ENCODE measurements around the gene BRPF1.
"Not testable (repeated sequence)": the region's sequence is repeated elsewhere in the genome, so short reads cannot be mapped to it uniquely, and the experiment has no call there.

BRPF1 gene

DNA sequence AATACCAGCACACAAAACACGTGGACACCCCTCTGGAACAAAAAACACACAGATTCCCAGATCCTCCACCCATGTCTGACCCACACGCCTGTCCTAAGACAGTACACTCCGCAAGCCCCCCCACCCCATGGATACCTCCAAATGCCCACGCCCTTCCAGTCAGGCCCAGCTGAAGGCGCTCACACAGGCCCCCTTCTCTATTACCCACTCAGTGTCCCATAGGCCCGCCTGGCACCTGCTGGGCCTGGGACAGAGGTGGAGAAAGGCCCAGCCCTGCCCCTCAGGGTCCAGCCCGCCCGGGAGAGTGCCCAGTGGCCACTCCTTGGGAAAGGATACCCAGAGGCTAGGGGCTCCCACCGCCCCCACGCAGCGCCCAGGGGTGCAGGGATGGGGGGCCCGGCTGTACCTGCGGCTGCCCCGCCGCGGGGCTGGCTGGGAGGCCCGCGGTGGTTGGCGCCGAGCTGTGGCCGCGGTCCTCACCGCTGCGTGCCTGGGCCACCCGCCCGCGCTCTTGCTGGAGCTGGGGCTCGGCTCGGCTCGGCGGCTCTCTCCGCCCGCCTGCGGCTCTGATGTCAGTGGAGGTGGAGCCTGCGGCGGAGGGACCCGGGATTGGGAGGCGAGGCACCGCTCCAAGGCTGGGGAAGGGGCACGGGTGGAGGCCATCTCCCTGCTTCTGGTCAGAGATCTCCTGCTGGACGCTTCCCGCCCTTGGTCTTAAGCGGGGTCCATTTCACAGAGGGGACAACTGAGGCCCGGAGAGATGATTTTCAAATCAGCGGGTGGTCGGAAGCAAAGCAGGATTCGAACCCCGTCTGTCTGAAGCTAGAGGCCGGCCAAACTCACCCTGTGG lies 38.1 kb downstream of the BRPF1 start, which contains the start of gene CAMK1:
CAMK1 (minus strand) TSS at position 522 of the 850 bp plus-strand sequence. CDS start 2,198 bp downstream, outside the sequence.
- DNase-seq = no peak

DNA sequence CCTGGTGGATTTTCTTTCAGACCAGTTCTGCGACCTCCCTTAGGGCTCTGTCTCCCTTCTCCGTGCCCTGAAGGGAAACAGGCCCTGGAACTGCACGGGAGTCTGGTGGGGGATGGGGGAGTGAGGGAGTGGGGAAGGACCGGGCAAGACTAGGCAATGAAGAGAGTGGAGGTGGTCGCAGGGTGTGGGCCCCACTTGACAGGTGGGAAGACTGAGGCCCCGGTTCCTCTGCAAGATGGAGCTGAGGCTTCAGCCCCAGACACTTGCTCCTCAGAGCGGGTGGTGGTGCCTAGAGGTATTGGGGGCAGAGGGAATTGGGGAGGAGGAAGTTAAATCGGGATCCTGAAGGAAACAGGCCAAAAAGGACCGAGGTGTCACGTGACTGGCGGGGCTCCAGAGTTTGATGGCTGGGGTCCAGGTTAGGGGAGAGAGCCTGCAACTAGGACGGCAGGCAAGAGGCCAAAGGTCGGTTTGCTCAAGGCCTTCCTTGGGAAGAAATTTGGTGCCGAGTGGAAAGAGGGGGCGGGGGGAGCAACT lies 38.8 kb downstream of the BRPF1 start:
- no peak for DNase-seq

DNA sequence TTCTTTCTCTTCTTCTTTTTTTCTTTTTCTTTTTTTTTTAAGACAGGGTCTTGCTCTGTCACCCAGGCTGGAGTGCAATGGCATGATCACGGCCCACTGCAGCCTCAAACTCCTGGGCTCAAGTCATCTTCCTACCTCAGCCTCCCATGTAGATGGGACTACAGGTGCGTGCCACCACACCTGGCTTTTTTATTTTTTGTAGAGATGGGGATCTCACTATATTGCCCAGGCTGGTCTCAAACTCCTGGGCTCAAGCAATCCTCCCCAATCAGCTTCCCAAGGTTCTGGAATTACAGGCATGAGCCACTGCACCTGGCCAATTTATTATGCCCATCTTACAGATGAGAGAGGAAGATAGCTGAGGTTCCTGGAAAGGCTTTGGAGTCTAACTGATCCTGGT lies 39.5 kb downstream of the BRPF1 start:
- not testable (repeated sequence) for DNase-seq

DNA sequence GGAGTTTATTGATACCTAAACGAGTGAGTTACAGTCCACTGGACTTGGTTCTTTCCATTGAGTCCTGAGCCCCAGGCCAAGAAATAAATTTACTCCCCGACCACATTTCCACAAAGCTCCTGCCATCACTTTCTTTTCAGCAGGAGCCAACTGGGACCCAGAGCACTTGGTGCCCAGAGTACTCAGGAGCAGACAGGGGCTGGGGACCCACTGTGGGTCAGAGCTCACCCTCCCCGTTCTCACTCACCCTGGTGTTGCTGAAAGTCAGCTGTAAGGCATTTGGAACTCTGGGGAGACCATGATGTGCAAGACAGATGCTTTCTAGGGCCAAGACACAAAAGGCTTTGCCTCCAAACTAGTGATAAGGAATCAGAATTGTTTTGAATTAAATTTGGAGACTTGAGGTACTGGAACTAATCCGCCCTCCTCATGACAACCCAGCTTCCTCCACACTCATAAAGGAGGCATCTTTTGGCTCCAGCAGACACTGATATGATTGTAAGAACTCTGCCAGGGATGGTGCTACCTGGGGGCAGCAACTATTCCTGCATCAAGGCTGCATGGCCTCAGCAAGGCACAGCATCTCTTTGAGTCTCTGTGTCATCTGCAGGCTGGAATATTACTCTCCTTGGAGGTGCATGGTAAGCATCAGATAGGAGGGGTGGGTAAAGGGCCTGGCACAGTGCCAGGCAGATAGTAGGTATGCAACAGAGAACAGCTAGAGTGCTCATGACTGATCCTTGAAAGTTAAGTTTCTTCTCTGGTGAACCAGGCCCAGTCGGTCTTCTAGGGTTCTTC lies 45.6 kb downstream of the BRPF1 start:
- no peak for DNase-seq

DNA sequence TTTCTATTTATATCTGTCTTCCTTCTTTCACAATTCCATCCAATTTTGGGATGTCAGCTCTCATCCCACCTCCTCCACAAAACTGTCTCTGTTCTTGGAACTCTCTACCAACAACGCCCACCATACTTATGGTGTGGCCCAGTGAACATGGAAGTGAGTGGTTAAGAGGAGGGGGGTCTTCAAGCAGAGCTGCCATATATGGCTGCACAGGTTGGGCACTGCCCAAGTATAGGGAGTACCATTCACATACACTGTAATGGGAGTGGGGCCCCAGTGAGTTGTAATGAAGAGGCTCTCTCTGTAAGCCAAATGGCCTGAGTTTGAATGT lies 46.1 kb downstream of the BRPF1 start:
- DNase-seq = no peak

DNA sequence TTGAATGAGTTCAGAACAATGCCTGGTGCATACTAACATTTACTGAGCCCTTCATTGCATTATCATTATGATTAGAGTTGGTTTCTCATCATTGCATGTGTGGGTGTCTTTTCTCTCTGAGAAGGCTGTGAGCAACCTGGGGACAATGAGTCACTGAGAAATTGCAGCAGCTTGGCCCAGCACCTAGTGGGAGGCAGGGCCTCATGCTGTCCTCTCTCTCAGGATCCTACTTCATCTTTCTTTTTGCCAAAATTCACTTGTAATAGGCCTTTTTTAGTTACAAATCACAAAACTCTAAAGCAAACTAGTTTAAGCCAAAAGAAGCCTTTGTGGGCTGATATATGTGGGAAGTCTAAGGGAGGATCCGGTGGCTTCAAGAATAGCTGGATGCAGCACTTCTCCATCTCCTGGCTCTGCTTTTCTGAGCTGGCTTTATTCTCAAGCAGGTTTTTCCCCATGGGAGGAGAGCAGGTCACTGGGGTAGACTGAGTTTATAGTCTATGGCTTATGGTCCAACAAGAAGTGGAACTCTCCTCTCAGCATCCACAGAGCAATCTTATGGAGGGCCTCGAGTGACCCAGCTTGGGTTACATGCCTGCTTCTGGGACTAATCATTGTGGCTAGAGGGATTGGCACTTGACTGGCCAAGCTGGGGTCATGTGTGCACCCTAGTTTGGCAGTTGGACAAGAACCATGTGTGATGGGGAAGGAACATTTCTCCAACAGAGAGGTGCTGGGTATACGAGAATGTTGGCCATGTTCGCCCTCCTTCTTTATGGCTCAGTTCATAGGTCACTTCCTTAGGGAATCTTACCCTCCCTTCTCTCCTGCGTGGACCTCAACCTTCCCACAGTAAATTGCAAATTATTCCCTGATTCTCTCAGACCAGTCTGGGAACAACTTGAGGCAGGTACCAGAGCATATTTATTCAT lies 46.9 kb downstream of the BRPF1 start:
- no peak for DNase-seq

DNA sequence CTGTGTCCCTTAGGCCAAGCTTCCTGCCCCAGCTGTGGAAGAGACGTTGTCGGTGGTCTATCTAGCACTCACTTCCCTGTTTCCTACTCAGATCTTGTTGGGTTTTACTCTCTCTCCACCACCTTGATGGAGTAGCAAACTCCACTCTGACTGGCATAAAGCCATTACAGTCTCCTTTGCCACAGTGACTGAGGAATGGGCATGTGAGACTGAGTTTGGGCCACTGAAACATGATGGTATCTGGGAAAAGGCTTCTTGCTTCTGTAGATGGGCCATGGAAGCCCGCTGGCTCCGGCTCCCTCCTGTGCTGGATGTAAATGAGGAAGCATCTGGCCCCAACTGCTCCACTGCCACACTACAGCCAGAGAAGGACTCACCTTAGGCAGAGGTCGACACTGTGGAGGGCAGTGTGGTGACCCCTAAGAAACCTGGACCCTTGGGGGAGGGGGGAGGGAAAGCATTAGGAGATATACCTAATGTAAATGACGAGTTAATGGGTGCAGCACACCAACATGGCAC lies 47.6 kb downstream of the BRPF1 start:
- DNase-seq = no peak

DNA sequence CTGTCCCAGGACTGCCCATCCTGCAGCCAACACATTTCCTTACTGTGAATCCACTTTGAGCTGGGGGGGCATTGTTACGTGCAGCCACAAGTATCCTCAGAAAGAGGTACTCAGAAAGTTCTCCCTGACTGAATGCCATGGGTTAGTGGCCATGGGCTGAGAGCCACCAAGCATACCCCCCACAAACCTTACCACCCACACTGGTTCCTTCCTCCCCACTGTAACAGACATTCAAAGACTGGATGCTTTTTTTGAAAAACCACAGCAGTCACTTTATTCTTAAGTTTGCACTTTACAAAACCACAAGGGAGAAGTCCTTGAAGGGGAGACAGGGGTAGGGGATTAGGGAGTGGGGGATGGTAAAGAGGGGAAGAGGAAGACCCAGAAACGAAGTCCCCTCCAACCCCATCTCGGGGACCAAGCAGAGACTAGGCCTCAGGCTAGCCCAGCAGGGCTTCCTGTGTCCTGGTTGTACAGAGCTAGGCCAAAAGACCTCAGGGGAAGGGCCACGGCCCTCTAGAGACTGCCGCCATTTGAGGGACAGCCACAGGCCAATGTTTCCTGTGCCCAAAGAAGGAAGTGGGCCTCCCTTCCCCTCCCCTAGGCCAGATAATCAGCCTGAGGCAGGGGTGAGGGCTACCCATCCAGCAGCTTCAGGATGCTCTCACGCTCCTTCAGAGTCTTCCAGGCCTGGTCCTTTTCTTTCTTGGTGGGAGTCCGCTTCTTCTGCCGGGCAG lies 48.4 kb downstream of the BRPF1 start:
- no peak for DNase-seq

DNA sequence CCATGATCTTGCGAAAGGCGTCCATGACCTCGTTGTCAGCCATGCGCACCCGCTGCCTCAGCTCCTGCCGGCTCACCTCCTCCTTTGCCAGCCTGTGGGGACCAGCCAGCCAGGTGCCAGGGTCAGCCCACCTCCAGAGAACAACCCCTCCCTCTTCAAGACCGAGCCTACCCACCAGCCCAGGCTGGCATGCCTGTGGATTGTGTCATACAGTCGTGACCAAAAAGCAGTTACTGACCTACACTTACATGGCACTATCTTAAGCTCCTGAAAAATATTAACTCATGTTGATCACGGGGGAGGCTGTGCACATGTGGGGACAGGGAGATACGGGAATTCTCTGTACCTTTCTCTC lies 48.9 kb downstream of the BRPF1 start:
- DNase-seq = no peak

DNA sequence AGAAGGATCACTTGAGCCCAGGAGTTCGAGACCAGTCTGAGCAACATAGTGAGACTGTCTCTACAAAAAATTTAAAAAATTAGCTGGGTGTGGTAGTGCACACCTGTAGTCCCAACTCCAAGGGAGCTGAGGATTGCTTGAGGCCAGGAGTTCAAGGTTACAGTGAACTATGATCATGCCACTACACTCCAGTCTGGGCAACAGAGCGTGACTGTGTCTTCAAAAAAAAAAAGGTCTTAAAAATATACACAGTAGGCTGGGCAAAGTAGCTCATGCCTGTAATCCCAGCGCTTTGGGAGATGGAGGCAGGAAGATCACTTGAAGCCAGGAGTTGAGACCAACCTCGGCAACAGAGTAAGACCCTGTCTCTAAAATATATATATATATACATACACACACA lies 49.4 kb downstream of the BRPF1 start:
- no peak for DNase-seq

DNA sequence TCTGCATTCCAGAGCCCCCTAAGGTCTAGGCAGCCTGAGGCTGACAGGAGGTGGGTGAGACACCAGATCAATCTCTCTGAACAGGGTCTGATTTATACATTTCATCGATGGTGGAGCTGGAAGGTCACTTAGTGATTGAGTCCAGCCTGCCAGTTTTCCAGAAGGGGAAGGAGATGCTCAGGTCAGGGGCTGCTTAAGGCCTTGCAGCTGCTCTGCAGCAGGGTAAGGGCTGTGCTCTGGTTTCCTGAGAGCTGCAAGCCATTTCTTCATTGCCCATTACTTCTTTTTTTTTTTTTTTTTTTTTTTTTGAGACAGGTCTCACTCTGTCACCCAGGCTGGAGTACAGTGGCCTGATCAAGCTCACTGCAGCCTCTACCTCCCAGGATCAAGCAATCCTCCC lies 50.0 kb downstream of the BRPF1 start:
- no peak for DNase-seq

DNA sequence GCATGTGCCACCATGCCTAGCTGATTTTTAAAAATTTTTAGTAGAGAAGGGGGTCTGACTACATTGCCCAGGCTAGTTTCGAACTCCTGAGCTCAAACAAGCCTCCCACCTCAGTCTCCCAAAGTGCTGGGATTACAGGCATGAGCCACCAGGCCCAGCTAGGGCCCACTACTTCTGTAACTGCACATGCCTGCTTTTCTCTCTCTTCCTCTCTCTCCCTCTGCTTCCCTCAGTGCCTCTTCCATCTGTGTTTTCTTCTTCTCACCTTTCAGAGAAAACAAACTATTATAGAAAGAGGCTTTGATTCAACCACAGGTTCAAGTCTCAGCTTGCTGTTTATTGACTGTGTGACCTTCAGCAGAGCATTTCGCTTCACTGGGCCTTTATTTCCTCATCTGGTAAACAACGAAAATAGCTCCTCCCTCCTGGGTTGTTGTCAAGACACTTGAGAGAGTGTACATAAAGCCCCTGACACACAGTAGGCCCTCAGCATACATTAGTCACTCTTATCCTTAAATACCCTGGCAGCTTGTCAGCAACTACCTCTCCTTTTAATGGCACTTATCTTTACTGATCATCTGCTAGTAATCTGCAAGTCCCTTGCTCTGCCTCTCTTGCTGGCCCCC lies 50.6 kb downstream of the BRPF1 start:
- DNase-seq = no peak

DNA sequence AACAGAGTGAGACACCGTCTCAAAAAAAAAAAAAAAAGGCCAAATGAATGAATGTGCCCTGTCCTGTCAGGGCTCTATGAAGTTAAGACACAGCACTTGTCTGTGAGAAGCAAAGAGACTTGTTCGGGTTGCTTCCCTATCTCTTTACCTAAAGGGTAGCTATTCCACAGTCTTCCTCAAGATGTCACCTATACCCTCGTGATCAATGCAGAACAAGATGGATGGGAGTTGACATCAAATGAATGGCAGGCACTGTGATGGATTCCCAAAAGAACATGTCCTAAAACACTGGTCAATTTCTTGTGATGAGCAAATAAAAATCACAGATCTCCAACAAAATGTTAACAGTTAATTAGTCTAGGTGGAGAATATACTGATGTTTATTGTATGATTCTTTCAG lies 51.2 kb downstream of the BRPF1 start:
- no peak for DNase-seq

DNA sequence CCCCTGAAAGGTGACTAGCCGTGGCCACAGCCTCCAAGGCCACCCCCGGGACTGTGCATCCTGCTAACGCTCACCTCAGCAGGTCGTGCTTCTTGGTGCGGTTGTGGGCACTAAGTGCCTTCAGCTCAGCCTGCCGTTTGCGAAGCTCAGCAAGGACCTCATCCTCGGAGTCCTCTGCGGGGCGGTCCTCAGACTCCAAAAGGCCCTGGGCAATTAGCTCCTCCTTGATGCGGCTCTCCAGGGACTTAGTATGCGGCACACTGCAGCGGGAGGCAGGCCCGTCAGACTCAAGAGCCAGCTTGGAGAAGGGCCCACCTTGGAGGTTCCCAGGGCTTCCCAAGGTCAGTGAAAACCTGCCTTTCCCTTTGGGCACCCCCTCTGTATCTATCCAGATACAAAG lies 52.4 kb downstream of the BRPF1 start:
- no peak for DNase-seq

DNA sequence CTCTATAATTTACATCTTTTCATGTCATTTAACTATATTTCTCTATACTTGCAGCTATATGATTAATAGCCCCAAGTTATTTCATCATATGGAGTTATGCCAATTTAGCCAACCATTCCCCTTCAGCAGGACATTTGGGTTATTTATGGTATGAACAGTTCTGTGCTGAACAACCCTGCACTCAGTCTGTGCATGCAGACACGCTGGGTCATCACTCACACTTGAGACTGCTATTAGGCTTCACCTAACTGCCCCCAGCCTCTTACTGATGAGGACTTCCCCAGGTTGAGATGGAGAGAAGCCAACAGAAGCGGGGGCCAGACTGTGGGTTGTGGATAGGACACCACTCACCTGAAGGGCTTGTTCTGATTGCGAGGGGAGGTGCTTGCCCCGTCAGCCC lies 53.4 kb downstream of the BRPF1 start:
- DNase-seq = no peak

DNA sequence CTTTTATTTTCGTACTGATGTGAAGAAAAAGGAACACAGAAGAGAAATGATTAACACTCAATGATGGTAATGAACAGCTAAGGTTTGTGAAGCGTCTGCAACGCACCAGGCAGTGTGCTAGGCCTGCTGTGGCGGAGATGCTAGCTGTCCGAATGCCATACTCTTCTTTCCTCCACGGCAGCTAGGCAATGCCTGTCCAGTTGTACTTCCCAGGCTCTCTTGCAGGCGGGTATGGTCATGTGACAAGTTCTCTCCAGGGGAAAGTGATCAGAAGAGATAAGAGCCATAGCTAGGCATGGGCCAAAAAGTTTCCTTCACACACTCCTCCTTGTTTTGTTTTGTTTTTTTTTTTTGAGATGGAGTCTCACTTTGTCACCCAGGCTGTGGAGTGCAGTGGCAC lies 54.1 kb downstream of the BRPF1 start:
- no peak for DNase-seq

DNA sequence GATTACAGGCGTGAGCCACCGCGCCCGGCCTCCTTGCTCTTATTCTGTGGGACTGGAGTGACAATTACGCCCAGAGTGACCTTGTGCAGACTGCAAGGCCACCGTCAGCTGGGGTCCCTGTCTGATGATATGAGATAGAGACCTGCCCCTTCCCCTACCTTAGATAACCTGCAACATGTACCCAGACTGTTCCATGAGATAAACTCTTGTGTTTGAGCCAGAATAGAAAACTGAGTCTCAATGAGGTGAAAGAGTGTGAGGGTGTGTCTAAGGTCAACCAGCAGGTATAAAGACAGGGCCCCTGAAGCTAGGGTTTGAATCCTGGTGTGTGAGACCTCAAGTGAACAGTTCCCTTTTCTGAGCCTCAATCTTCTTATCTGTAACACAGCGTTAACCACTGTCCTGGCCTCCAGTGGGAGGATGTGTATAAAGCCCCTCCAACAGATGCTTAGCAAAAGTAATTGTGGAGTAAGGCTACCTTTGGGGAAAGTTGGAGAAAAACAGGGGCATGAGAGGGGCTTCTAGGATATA lies 54.7 kb downstream of the BRPF1 start:
- DNase-seq = no peak

DNA sequence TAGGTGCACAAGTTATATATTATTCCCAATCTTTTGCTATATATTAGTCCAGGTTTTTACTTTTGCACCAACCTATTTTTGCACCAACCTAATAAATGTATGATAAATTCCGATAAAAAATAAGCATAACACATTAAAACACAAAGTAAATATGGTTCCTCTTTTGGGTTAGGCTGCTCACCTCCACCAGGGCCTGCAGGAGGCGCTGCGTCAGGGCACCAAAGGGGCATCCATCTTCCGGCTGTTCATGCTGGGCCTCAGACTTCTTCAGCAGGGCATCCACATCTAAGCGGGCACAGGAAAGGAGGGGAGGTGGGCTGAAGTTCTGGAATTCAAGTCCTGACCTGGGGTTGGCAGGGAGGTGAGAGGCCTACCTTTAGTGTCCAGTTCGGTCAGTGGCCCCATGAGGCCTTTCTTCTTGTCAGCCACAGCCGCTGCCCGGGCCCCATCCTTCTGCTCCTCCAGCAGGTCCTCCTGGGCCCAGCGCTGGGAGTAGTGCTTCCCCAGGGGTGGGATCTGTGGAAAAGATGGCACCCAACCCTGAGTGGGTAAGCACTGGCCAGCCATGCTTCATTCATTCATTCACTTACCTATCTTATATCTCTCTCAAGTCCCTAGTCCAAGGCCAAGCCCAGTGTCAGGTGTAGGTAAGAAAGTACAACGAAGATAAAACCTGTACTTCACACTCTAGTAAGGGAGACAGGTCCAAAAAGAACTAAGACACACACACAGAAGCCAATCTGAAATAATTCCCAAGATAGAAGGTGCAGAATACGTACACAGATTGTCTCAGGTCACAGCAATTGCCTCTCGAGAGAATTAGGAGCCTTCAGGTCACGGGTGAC lies 55.5 kb downstream of the BRPF1 start:
- no peak for DNase-seq

DNA sequence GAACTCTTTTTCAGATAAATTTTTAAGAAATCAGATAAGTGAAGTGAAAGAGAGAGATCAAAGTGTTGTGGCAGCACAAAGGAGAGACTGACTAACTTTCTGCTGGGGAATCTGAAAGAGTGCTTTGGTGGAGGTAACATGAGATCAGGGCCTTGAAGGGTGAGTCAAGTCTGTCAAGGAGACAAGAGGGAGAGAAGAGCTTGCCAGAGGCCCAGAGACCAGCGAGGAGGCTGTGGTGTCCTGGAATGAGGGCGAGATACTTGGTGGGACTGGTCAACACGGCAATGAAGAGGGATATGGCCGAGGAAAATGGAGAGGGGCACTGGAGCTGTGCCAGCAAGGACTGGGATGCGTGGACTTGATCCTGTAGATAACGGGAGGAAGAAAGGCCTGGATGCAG lies 56.2 kb downstream of the BRPF1 start:
- DNase-seq = no peak

DNA sequence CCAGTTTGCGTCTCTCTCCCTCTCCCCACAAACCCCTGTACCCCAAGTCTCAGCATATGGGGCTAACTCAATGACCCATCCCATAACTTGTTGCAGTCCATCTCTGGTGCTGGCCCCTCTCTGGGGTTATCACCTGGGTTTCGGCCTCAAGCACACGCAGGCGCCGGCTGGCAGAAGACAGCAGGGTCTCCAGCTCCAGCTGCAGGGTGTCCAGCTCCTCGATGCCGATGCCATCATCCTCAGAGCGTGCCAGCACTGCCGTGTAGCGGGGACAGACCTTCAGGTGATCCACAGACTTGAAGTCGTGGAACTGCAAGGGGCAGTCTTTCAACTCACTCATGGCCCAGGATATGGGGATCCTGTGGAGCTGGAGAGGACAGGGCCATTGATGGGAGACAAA lies 59.6 kb downstream of the BRPF1 start:
- DNase-seq = no peak

All from NCI-H187 (cell line).